ENCODE data around the gene PKMYT1. TPM values are rescaled to one million over a fixed set of nuclear protein-coding genes. Genes with fewer than 3 reads are reported as not detected.

PKMYT1 gene
- polyA plus RNA-seq, 1 donor from 2014 or later = 2.9 TPM

DNA sequence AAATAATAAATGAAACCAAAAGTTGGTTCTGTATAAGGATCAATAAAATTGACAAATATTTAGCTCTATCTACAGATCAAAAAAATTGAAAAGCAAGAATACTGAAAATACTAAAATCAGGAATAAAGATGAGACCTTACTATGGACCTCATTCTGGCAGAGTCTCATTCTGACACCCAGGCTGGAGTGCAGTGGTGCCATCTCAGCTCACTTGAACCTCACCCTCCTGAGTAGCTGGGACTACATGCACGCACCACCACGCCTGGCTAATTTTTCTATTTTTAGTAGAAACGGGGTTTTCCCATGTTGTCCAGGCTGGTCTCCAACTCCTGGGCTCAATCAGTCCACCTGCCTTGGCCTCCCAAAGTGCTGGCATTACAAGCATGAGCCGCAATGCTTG is 38.2 kb downstream of the PKMYT1 start:
- H3K9me3 ChIP-seq (ENCODE audit: low read length) = no peaks in the 10 kb centered on the region
- no peaks in the 10 kb centered on the region for H3F3A ChIP-seq (ENCODE audit: insufficient read depth, low read length, poor library complexity, severe bottlenecking)
- no peak overlapping the region for H3K4me2 ChIP-seq (ENCODE audit: low read length)
- TF ChIP-seq EP300 (conservative IDR thresholded peaks at IDR 0.05; ENCODE audit: poor library complexity, severe bottlenecking) = no peak
- TF ChIP-seq MXI1 (conservative IDR thresholded peaks at IDR 0.05; ENCODE audit: poor library complexity, severe bottlenecking) = no peak
- no peak for TF ChIP-seq TAF1 (IDR thresholded peaks at IDR 0.05; ENCODE audit: low read depth)
- TF ChIP-seq EZH2 (IDR thresholded peaks at IDR 0.05; ENCODE audit: borderline replicate concordance, insufficient read depth, low read length, poor library complexity, severe bottlenecking) = no peak
- TF ChIP-seq RAD21 (conservative IDR thresholded peaks at IDR 0.05) = no peak
- TF ChIP-seq, protein P1, sequence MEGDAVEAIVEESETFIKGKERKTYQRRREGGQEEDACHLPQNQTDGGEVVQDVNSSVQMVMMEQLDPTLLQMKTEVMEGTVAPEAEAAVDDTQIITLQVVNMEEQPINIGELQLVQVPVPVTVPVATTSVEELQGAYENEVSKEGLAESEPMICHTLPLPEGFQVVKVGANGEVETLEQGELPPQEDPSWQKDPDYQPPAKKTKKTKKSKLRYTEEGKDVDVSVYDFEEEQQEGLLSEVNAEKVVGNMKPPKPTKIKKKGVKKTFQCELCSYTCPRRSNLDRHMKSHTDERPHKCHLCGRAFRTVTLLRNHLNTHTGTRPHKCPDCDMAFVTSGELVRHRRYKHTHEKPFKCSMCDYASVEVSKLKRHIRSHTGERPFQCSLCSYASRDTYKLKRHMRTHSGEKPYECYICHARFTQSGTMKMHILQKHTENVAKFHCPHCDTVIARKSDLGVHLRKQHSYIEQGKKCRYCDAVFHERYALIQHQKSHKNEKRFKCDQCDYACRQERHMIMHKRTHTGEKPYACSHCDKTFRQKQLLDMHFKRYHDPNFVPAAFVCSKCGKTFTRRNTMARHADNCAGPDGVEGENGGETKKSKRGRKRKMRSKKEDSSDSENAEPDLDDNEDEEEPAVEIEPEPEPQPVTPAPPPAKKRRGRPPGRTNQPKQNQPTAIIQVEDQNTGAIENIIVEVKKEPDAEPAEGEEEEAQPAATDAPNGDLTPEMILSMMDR (IDR thresholded peaks at IDR 0.05; ENCODE audit: poor library complexity, severe bottlenecking) = no peak
- TF ChIP-seq, protein P2, sequence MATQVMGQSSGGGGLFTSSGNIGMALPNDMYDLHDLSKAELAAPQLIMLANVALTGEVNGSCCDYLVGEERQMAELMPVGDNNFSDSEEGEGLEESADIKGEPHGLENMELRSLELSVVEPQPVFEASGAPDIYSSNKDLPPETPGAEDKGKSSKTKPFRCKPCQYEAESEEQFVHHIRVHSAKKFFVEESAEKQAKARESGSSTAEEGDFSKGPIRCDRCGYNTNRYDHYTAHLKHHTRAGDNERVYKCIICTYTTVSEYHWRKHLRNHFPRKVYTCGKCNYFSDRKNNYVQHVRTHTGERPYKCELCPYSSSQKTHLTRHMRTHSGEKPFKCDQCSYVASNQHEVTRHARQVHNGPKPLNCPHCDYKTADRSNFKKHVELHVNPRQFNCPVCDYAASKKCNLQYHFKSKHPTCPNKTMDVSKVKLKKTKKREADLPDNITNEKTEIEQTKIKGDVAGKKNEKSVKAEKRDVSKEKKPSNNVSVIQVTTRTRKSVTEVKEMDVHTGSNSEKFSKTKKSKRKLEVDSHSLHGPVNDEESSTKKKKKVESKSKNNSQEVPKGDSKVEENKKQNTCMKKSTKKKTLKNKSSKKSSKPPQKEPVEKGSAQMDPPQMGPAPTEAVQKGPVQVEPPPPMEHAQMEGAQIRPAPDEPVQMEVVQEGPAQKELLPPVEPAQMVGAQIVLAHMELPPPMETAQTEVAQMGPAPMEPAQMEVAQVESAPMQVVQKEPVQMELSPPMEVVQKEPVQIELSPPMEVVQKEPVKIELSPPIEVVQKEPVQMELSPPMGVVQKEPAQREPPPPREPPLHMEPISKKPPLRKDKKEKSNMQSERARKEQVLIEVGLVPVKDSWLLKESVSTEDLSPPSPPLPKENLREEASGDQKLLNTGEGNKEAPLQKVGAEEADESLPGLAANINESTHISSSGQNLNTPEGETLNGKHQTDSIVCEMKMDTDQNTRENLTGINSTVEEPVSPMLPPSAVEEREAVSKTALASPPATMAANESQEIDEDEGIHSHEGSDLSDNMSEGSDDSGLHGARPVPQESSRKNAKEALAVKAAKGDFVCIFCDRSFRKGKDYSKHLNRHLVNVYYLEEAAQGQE (IDR thresholded peaks at IDR 0.05; ENCODE audit: borderline replicate concordance) = no peak
- TF ChIP-seq POLR2AphosphoS5 (IDR thresholded peaks at IDR 0.05) = no peak
- TF ChIP-seq SMC3 (conservative IDR thresholded peaks at IDR 0.05; ENCODE audit: poor library complexity) = no peak
- H3K27ac ChIP-seq (ENCODE audit: low read length) = no peak overlapping the region
- H3K79me2 ChIP-seq (replicated peaks; ENCODE audit: insufficient read depth, low read length) = no peaks in the 10 kb centered on the region
- H3K9ac ChIP-seq (ENCODE audit: low read length) = no peak overlapping the region
- no peaks in the 10 kb centered on the region for H4K20me1 ChIP-seq (ENCODE audit: insufficient read depth)
- H2AFZ ChIP-seq (ENCODE audit: low read depth, low read length) = no peak overlapping the region
- no peaks in the 10 kb centered on the region for H3K27me3 ChIP-seq (ENCODE audit: insufficient read depth, low read depth, low read length)
- peaks cover 6% of the 10 kb centered on the region for H3K36me3 ChIP-seq (ENCODE audit: insufficient read depth, low read length)
- H3K9me2 ChIP-seq (ENCODE audit: insufficient read depth, low read length) = no peaks in the 10 kb centered on the region
- no peak overlapping the region for H3K4me3 ChIP-seq (ENCODE audit: low read length)

DNA sequence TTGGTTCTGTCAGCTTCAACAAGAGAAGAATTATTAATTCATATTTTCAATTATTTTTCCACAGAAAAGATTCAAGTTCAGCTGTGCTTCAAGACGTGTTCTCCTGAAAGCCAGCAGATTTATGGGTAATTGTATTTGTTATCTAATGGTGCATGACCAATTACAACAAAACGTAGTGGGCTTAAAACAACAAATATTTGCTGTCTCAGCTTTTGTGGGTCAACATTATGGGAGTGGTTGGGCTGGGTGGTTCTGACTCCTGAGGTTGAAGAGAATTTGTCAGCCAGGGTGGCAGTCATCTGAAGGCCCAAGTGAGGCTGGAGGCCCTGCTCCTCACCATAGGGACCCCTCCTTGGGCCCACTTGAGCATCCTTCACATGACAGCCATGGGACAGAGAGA is 40.3 kb downstream of the PKMYT1 start:
- H4K20me1 ChIP-seq (ENCODE audit: insufficient read depth) = no peaks in the 10 kb centered on the region
- no peaks in the 10 kb centered on the region for H3K9me3 ChIP-seq (ENCODE audit: low read length)
- H3K9ac ChIP-seq (ENCODE audit: low read length) = no peak overlapping the region
- no peak overlapping the region for H3K27ac ChIP-seq (ENCODE audit: low read length)
- TF ChIP-seq POLR2AphosphoS5 (IDR thresholded peaks at IDR 0.05) = no peak
- no peak for TF ChIP-seq MXI1 (conservative IDR thresholded peaks at IDR 0.05; ENCODE audit: poor library complexity, severe bottlenecking)
- TF ChIP-seq SMC3 (conservative IDR thresholded peaks at IDR 0.05; ENCODE audit: poor library complexity) = no peak
- TF ChIP-seq TAF1 (IDR thresholded peaks at IDR 0.05; ENCODE audit: low read depth) = no peak
- TF ChIP-seq, protein P2 (IDR thresholded peaks at IDR 0.05; ENCODE audit: borderline replicate concordance) = no peak
- no peak for TF ChIP-seq EP300 (conservative IDR thresholded peaks at IDR 0.05; ENCODE audit: poor library complexity, severe bottlenecking)
- TF ChIP-seq, protein P1 (IDR thresholded peaks at IDR 0.05; ENCODE audit: poor library complexity, severe bottlenecking) = no peak
- TF ChIP-seq RAD21 (conservative IDR thresholded peaks at IDR 0.05) = no peak
- no peak for TF ChIP-seq EZH2 (IDR thresholded peaks at IDR 0.05; ENCODE audit: borderline replicate concordance, insufficient read depth, low read length, poor library complexity, severe bottlenecking)
- H3K9me2 ChIP-seq (ENCODE audit: insufficient read depth, low read length) = no peaks in the 10 kb centered on the region
- no peaks in the 10 kb centered on the region for H3K27me3 ChIP-seq (ENCODE audit: insufficient read depth, low read depth, low read length)
- no peaks in the 10 kb centered on the region for H3K36me3 ChIP-seq (ENCODE audit: insufficient read depth, low read length)
- no peak overlapping the region for H3K4me3 ChIP-seq (ENCODE audit: low read length)
- no peaks in the 10 kb centered on the region for H3F3A ChIP-seq (ENCODE audit: insufficient read depth, low read length, poor library complexity, severe bottlenecking)
- no peak overlapping the region for H2AFZ ChIP-seq (ENCODE audit: low read depth, low read length)
- no peak overlapping the region for H3K4me2 ChIP-seq (ENCODE audit: low read length)
- no peaks in the 10 kb centered on the region for H3K79me2 ChIP-seq (replicated peaks; ENCODE audit: insufficient read depth, low read length)
